H1 (cell line): Measurements from ENCODE around the gene PROX2. TPM values are rescaled to one million over a fixed set of nuclear protein-coding genes. Genes with fewer than 3 reads are reported as not detected.

Experiments used
- BACH1 ChIP-seq: IDR thresholded peaks from 2 replicates; pipeline ENCODE4 v1.6.1; 2012; ENCODE audit warnings: low read length, improper control_type of control experiment
- NANOG ChIP-seq: IDR thresholded peaks from 2 replicates; pipeline ENCODE4 v1.6.1; 2011; ENCODE audit warnings: low read length, low read depth, mild to moderate bottlenecking, inconsistent platforms; ENCODE audit not compliant: insufficient read depth, poor library complexity, severe bottlenecking
- NRF1 ChIP-seq: IDR thresholded peaks from 2 replicates; pipeline ENCODE4 v1.6.1; 2011; ENCODE audit warnings: mild to moderate bottlenecking, low read depth, low read length, improper control_type of control experiment
- RBBP5 ChIP-seq: IDR thresholded peaks from 2 replicates; pipeline ENCODE4 v1.7.1; 2012; ENCODE audit warnings: low read depth, mild to moderate bottlenecking, inconsistent platforms, low read length, moderate library complexity, borderline replicate concordance
- TAF7 ChIP-seq: optimal IDR thresholded peaks from 2 replicates; pipeline ENCODE3; 2011; ENCODE audit warnings: low read depth, mild to moderate bottlenecking, inconsistent platforms, low read length, moderate library complexity, borderline replicate concordance
- TCF12 ChIP-seq: IDR thresholded peaks from 2 replicates; pipeline ENCODE4 v1.6.1; 2011; ENCODE audit warnings: low read depth, mild to moderate bottlenecking, low read length
- polyA plus RNA-seq, 7 experiments: library from polyadenylated mRNA; depleted of rRNA in 3 of 7; stranded (reverse) in 5 of 7; unstranded in 2 of 7; fragments of >200 nt in 5 of 7; fragments of 200-250 nt in 2 of 7; gene quantifications; 1 replicate in 5 of 7; 2 replicates in 1 of 7; 4 replicates in 1 of 7; pipeline versions ENCODE4 v1.2.1 to v1.2.3, GENCODE V29; 2011 to 2013; ENCODE audit warnings: missing spikeins in 2 of 7, mixed read lengths in 2 of 7
- total RNA-seq: library from RNA; stranded (reverse); fragmentation: NEBNext Ultra II Directional; extraction: Animal tissue kit (Norgen Biotek cat#: 25700); gene quantifications from 2 replicates; pipeline ENCODE4 v1.2.1, GENCODE V29; 2021
- TF ChIP-seq, protein P1 (sequence below): fragments of 300-600 bp; sonication (generic); IDR thresholded peaks from 2 replicates; pipeline ENCODE4 v1.7.1; 2012; ENCODE audit warnings: low read length, moderate library complexity, mild to moderate bottlenecking, inconsistent platforms; ENCODE audit not compliant: insufficient replicate concordance
- TF ChIP-seq, protein P2 (sequence below), 3 experiments: IDR thresholded peaks; 1 replicate in 2 of 3; 2 replicates in 1 of 3; pipeline versions ENCODE4 v1.5.1 to v1.6.1; 2011; ENCODE audit warnings: low read length in 3 of 3, mild to moderate bottlenecking in 3 of 3, inconsistent platforms in 2 of 3, low read depth in 1 of 3, moderate library complexity in 1 of 3; ENCODE audit not compliant: insufficient read depth in 1 of 3; ENCODE audit errors: control extremely low read depth in 1 of 3

Gene PROX2
- total and polyA plus RNA-seq, 2 of the 8 experiments (the other 6 are each of a cell fraction or from before 2014, with no cell fraction given), result 0.03 TPM; not detected in 1

- TF ChIP-seq, protein P1, sequence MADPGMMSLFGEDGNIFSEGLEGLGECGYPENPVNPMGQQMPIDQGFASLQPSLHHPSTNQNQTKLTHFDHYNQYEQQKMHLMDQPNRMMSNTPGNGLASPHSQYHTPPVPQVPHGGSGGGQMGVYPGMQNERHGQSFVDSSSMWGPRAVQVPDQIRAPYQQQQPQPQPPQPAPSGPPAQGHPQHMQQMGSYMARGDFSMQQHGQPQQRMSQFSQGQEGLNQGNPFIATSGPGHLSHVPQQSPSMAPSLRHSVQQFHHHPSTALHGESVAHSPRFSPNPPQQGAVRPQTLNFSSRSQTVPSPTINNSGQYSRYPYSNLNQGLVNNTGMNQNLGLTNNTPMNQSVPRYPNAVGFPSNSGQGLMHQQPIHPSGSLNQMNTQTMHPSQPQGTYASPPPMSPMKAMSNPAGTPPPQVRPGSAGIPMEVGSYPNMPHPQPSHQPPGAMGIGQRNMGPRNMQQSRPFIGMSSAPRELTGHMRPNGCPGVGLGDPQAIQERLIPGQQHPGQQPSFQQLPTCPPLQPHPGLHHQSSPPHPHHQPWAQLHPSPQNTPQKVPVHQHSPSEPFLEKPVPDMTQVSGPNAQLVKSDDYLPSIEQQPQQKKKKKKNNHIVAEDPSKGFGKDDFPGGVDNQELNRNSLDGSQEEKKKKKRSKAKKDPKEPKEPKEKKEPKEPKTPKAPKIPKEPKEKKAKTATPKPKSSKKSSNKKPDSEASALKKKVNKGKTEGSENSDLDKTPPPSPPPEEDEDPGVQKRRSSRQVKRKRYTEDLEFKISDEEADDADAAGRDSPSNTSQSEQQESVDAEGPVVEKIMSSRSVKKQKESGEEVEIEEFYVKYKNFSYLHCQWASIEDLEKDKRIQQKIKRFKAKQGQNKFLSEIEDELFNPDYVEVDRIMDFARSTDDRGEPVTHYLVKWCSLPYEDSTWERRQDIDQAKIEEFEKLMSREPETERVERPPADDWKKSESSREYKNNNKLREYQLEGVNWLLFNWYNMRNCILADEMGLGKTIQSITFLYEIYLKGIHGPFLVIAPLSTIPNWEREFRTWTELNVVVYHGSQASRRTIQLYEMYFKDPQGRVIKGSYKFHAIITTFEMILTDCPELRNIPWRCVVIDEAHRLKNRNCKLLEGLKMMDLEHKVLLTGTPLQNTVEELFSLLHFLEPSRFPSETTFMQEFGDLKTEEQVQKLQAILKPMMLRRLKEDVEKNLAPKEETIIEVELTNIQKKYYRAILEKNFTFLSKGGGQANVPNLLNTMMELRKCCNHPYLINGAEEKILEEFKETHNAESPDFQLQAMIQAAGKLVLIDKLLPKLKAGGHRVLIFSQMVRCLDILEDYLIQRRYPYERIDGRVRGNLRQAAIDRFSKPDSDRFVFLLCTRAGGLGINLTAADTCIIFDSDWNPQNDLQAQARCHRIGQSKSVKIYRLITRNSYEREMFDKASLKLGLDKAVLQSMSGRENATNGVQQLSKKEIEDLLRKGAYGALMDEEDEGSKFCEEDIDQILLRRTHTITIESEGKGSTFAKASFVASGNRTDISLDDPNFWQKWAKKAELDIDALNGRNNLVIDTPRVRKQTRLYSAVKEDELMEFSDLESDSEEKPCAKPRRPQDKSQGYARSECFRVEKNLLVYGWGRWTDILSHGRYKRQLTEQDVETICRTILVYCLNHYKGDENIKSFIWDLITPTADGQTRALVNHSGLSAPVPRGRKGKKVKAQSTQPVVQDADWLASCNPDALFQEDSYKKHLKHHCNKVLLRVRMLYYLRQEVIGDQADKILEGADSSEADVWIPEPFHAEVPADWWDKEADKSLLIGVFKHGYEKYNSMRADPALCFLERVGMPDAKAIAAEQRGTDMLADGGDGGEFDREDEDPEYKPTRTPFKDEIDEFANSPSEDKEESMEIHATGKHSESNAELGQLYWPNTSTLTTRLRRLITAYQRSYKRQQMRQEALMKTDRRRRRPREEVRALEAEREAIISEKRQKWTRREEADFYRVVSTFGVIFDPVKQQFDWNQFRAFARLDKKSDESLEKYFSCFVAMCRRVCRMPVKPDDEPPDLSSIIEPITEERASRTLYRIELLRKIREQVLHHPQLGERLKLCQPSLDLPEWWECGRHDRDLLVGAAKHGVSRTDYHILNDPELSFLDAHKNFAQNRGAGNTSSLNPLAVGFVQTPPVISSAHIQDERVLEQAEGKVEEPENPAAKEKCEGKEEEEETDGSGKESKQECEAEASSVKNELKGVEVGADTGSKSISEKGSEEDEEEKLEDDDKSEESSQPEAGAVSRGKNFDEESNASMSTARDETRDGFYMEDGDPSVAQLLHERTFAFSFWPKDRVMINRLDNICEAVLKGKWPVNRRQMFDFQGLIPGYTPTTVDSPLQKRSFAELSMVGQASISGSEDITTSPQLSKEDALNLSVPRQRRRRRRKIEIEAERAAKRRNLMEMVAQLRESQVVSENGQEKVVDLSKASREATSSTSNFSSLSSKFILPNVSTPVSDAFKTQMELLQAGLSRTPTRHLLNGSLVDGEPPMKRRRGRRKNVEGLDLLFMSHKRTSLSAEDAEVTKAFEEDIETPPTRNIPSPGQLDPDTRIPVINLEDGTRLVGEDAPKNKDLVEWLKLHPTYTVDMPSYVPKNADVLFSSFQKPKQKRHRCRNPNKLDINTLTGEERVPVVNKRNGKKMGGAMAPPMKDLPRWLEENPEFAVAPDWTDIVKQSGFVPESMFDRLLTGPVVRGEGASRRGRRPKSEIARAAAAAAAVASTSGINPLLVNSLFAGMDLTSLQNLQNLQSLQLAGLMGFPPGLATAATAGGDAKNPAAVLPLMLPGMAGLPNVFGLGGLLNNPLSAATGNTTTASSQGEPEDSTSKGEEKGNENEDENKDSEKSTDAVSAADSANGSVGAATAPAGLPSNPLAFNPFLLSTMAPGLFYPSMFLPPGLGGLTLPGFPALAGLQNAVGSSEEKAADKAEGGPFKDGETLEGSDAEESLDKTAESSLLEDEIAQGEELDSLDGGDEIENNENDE, result no peak
- no peak for TF ChIP-seq TCF12
- TF ChIP-seq RBBP5, result no peak
- no peak for TF ChIP-seq TAF7
- no peak for TF ChIP-seq NRF1
- TF ChIP-seq, protein P2, sequence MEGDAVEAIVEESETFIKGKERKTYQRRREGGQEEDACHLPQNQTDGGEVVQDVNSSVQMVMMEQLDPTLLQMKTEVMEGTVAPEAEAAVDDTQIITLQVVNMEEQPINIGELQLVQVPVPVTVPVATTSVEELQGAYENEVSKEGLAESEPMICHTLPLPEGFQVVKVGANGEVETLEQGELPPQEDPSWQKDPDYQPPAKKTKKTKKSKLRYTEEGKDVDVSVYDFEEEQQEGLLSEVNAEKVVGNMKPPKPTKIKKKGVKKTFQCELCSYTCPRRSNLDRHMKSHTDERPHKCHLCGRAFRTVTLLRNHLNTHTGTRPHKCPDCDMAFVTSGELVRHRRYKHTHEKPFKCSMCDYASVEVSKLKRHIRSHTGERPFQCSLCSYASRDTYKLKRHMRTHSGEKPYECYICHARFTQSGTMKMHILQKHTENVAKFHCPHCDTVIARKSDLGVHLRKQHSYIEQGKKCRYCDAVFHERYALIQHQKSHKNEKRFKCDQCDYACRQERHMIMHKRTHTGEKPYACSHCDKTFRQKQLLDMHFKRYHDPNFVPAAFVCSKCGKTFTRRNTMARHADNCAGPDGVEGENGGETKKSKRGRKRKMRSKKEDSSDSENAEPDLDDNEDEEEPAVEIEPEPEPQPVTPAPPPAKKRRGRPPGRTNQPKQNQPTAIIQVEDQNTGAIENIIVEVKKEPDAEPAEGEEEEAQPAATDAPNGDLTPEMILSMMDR (IDR thresholded peaks at IDR 0.05; ENCODE audit: control extremely low read depth in 1 of 3, insufficient read depth in 1 of 3, low read depth in 1 of 3, low read length in 3 of 3), result no peak
- no peak for TF ChIP-seq BACH1
- TF ChIP-seq NANOG, result no peak
Observed at GRCh38 chr14:74861734-74862090, 14.2 kb downstream of the PROX2 start (continued).
